NCI-H748 (cell line): ENCODE measurements around the gene CCS.
A peak's percentile ranks its signal among the peaks of the same experiment; 100 is the strongest.
"Not testable (repeated sequence)": the region's sequence is repeated elsewhere in the genome, so short reads cannot be mapped to it uniquely, and the experiment has no call there.

Experiments
- DNase-seq: peaks from one replicate; lab custom pipeline; 2025; ENCODE audit not compliant: unreplicated experiment; lab: John Stamatoyannopoulos, UW

CCS gene

GRCh38 chr11:66589996-66590675 is 2.8 kb upstream of the CCS start:
- no peak for DNase-seq

- no peak for DNase-seq
These were observed 1.8 kb upstream of the CCS start for GRCh38 chr11:66591175-66591574.

- no peak for DNase-seq
These were observed 284 bp downstream of the CCS start for GRCh38 chr11:66593303-66593635.

GRCh38 chr11:66593650-66594049 is 665 bp downstream of the CCS start:
- DNase-seq = no peak

GRCh38 chr11:66595245-66595904 is 2.4 kb downstream of the CCS start:
- no peak for DNase-seq

GRCh38 chr11:66598993-66599392 is 6.0 kb downstream of the CCS start:
- DNase-seq = no peak

GRCh38 chr11:66600219-66600618 is 7.2 kb downstream of the CCS start:
- no peak for DNase-seq

GRCh38 chr11:66600631-66601233 is 7.7 kb downstream of the CCS start:
- no peak for DNase-seq

GRCh38 chr11:66603072-66603471 is 10.1 kb downstream of the CCS start:
- no peak for DNase-seq

GRCh38 chr11:66604155-66604554 is 11.2 kb downstream of the CCS start:
- DNase-seq = no peak

- not testable (repeated sequence) for DNase-seq
These were observed 13.6 kb downstream of the CCS start for GRCh38 chr11:66606608-66607007.

- DNase-seq = no peak
These were observed 14.3 kb downstream of the CCS start for GRCh38 chr11:66607126-66607834.

GRCh38 chr11:66609721-66610617 is 17.0 kb downstream of the CCS start:
- DNase-seq = no peak

- no peak for DNase-seq
These were observed 19.5 kb downstream of the CCS start for GRCh38 chr11:66612458-66612857.

GRCh38 chr11:66614073-66614472 is 21.1 kb downstream of the CCS start:
- DNase-seq = no peak

GRCh38 chr11:66616379-66617154 is 23.6 kb downstream of the CCS start, which contains the start of gene RBM14:
TSS of gene RBM14 (plus strand) at chr11:66616630. CDS start at chr11:66616721, 91 bp downstream.
- DNase-seq = peak; percentile 100

- DNase-seq = peak; percentile 82
These were observed 24.3 kb downstream of the CCS start for GRCh38 chr11:66617155-66617834.

- DNase-seq = peak; percentile 21
These were observed 26.1 kb downstream of the CCS start for GRCh38 chr11:66619080-66619554.

- DNase-seq = no peak
These were observed 31.5 kb downstream of the CCS start for GRCh38 chr11:66624450-66624849.
